ENCODE measurements around the gene HGS.
A peak's percentile ranks its signal among the peaks of the same experiment; 100 is the strongest.

The HGS gene

DNA sequence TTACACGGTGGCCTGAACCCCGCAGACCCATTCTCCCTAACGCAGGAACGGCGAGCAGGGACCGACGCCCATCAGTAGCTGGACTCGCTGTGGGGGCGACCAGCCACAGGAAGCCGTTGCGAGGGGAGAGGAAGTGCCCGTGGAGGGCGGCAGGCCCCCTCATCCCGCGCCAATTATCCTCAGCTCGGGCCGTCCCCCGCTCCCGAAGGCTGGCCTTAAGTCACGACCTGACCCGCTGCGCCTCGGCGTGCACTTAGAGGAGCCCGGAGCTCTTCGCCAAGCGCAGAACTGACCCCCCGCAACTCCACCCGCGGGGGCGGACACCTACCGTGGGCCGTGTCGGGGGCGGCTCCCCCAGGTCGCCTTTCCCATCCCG lies 615 bp upstream of the HGS start:
- DNase-seq (ENCODE audit: low read depth in 3 of 3, low spot score in 1 of 3), result no peak

DNA sequence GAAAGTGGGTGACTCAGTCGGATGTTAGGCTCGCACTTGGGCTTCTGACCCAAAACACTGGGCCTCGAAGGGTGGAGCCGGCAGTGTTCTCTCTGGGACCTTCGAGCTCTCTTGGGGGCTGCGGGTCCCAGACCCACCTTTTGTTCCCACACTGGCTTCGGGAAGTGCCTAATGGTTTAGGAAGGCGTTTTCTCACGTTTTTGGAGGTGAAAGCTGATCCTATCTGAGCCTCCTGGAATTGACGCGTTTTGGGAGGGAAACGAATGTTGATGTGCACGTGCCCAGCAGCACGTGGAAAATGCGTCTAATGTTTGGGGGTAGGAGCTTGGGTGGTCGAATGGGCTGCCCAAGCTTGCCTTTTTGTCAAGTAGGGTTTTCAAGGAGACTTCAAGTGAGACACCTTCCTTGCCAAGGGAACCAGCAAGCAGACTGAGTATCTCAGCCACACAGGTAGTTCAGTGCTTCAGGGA lies 666 bp downstream of the HGS start:
- DNase-seq (ENCODE audit: low read depth in 3 of 3, low spot score in 1 of 3), result no peak

DNA sequence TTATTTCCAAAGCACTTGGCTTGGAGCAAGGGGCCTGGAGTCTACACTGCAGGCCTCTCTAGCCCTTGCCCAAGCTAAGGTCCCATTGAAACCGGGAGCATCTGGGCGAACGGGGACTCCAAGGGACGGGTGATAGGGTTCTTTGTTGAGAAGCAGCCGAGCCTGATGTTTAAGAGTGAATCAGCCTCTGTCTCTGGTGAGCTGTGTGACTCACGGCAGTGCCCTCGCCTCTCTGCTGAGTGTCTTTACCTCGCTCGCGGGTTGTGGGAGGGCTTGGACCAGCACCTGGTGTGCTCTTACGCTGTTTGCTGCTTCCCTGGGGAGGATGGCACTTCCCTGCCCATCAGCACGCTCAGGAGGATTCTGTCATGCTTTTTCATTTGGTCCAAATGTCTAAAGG lies 1.3 kb downstream of the HGS start:
- DNase-seq (ENCODE audit: low read depth in 3 of 3, low spot score in 1 of 3), result no peak

DNA sequence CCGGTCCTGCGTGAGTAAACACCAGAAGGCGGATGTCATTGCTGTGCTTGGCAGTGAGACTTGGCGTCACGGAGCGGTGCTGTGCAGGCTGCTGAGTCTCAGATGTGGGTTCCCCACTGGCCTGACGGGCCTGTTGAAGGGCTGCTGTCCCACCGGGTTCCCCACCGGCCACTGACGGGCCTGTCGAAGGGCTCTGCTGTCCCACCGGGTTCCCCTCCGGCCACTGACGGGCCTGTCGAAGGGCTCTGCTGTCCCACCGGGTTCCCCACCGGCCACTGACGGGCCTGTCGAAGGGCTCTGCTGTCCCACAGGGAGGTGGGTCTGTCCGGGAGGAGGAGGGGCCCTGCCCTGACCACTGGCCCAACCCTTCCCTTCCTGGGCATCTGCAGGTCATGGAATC lies 2.8 kb downstream of the HGS start:
- DNase-seq (ENCODE audit: low read depth in 3 of 3, low spot score in 1 of 3), result no peak

DNA sequence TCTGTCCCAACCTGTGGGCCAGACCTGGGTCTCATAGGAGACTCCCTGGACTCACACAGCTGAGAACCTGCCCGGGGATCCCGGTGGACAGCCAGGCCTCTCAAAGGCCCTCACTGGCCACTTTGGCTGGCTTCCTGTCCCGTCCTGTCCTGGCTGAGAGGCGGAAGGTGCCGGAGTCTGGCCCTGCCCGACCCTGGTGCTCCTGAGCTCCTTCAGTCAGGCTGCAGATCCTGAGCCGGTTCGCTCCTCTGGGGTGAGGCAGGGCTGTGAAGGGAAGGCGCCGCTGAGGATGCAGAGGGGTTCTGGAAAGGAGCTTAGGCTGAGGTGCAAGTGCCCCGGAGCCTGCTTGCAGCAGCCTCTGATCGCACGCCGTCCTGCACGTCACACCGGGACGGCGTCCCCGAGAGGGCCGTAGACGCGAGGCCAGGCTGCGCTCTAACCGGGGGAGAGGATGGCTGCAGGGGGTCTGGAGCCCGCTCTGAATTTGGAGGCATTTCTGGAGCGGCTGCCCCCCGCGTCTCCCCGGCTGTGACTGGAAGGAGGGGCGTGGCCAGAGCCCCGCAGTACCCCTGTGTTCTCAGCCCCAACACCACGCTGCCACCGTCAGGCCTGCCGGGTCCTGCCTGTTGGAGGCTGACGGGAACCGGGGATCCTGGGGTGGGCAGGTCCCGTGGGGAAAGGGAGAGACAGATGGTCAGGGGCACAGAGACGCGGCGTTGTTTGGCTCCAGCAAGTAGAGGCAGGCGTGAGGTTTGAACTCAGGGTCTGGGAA lies 4.1 kb downstream of the HGS start:
- DNase-seq (ENCODE audit: low read depth in 3 of 3, low spot score in 1 of 3), result no peak

DNA sequence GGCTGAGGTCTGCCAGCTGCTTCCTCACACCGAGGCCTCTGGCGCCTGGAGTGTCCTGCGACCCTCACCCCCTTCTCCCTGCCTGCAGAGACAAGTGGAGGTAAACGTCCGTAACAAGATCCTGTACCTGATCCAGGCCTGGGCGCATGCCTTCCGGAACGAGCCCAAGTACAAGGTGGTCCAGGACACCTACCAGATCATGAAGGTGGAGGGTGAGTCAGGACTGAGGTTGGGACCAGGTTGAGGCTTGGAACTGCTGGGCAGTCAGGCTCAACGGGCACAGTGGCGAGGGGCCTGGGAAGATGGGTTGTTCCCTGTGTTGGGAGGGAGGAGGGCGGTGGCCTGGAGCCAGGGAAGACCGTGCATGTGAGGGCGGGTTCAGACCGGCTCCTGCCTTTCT lies 4.8 kb downstream of the HGS start:
- no peak for DNase-seq (ENCODE audit: low read depth in 3 of 3, low spot score in 1 of 3)

DNA sequence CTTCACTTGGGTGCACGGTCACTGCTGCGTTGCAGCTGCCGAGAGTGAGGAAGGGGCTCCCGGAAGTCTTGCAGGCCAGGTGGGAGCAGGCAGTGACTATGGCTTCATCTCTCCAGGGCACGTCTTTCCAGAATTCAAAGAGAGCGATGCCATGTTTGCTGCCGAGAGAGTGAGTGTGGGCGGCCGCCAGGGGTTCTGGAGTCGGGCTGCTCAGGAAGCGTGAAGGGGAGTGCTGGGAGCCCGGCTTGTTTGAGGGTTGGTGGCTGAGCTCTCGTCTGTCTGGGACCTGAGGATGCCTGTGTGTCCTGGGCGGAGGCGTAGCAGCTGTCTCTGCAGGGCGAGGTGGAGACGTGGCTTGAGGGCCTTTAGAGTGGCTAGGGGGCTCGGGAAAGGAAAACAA lies 6.3 kb downstream of the HGS start:
- no peak for DNase-seq (ENCODE audit: low read depth in 3 of 3, low spot score in 1 of 3)

DNA sequence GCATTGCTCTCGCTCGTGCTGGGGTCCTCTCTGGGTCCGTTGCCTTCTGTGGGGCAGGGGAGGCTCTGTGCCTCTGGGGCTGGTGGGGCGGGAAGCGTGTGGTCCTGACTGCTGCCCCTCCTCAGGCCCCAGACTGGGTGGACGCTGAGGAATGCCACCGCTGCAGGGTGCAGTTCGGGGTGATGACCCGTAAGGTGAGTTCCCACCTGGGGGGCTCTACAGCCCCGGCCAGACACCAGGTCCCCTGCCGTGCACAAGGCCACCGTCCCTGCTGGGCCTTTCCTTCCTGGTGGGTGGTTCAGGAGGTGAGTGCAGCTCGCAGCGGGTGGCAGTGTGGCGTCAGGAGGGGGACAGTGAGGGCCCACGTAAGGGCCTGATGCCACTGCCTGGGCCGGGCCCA lies 6.7 kb downstream of the HGS start:
- no peak for DNase-seq (ENCODE audit: low read depth in 3 of 3, low spot score in 1 of 3)

DNA sequence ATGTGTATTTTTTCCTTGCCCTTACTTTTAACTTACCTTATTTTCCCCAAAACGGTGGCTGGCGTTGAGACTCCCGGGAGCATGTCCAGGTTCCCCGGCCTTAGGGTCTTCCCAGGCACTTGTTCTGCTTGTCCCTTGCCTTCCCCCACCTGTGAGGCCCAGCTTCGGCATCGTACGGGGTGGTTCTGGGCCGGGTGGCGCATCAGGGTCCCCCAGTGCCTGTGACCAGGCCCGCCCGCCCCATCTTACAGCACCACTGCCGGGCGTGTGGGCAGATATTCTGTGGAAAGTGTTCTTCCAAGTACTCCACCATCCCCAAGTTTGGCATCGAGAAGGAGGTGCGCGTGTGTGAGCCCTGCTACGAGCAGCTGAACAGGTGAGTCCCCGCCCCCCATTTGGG lies 7.4 kb downstream of the HGS start:
- no peak for DNase-seq (ENCODE audit: low read depth in 3 of 3, low spot score in 1 of 3)

DNA sequence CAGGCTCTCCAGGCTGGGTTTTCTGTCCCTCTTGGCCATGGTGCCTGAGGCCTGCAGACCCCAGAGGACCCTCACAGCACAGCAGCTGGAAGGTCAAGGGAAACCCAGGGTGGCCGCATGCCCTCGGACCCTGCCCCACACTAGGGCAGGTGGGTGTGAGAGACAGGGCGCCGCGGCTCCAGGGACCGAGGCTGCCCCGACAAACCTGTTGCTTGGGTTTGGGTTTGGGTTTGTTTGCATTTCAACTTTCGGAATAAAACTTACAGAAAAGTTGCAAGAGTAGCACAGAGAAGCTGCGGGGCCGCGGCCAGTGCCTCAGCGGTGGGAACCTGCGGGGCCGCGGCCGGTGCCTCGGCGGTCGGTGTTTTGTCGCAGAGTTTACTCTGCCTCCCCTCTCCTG lies 7.8 kb downstream of the HGS start:
- no peak for DNase-seq (ENCODE audit: low read depth in 3 of 3, low spot score in 1 of 3)

DNA sequence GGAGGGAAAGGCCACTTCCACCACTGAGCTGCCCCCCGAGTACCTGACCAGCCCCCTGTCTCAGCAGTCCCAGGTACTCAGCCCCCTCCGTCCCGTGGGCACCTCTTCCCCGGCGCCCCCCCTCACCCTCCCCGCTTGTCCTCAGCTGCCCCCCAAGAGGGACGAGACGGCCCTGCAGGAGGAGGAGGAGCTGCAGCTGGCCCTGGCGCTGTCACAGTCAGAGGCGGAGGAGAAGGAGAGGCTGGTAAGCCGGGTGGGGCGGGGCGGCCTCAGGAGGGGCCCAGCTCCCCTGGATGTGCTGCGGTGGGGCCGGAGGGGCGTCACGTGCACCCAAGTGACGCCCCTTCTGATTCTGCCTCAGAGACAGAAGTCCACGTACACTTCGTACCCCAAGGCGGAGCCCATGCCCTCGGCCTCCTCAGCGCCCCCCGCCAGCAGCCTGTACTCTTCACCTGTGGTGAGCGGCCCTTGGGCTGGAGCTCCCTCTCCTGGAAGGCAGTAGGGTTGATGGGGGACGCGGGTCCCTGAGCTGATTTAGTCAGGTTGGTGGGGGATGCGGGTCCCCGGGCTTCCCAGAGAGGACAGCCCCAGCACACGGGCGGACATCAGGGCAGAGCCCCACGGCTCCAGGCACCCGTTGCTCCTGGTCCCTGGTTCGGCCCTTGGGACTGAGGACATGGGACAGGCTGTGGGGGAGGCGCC lies 9.8 kb downstream of the HGS start:
- no peak for DNase-seq (ENCODE audit: low read depth in 3 of 3, low spot score in 1 of 3)

DNA sequence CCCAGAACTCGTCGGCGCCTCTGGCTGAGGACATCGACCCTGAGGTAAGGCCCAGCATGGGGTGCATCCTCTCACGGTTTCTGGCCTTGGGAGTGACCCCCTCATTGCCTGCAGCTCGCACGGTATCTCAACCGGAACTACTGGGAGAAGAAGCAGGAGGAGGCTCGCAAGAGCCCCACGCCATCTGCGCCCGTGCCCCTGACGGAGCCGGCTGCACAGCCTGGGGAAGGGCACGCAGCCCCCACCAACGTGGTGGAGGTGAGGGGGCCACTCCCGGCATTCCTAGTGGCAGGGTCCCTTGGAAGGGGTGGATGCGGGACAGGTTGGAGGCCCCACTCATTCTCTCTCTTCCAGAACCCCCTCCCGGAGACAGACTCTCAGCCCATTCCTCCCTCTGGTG lies 11.0 kb downstream of the HGS start:
- DNase-seq (ENCODE audit: low read depth in 3 of 3, low spot score in 1 of 3), result no peak

DNA sequence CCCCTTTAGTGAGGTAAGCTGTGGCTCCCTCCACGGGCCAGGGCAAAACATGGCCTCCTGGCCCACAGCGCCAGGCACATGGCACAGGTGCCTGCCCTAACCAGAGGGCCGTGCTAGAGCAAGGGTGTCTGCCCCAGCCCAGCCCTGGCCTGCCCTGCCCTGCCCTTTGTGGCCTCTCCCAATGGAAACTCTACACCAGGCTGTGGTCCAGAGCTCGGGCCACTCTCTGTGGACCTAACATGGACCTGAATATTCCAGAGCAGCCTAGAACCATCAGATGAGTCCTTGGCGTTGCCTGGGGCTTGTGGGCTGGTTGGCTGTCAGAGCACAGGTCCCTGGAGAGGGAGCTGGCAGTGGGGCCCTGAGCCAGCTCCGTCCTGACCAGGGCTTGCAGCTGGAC lies 11.4 kb downstream of the HGS start:
- DNase-seq (ENCODE audit: low read depth in 3 of 3, low spot score in 1 of 3), result no peak

DNA sequence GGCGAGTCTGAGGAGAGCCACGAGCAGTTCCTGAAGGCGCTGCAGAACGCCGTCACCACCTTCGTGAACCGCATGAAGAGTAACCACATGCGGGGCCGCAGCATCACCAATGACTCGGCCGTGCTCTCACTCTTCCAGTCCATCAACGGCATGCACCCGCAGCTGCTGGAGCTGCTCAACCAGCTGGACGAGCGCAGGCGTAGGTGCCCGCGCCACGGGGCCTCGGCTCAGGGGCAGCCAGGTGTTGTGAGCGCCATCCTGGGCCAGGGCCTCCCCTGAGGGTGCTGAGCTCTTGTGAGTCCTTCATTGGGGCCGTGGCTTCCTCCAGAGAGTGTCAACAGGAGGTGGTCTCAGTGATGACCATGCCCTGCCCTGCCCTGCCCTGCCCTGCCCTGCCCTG lies 12.0 kb downstream of the HGS start:
- DNase-seq (ENCODE audit: low read depth in 3 of 3, low spot score in 1 of 3), result no peak

DNA sequence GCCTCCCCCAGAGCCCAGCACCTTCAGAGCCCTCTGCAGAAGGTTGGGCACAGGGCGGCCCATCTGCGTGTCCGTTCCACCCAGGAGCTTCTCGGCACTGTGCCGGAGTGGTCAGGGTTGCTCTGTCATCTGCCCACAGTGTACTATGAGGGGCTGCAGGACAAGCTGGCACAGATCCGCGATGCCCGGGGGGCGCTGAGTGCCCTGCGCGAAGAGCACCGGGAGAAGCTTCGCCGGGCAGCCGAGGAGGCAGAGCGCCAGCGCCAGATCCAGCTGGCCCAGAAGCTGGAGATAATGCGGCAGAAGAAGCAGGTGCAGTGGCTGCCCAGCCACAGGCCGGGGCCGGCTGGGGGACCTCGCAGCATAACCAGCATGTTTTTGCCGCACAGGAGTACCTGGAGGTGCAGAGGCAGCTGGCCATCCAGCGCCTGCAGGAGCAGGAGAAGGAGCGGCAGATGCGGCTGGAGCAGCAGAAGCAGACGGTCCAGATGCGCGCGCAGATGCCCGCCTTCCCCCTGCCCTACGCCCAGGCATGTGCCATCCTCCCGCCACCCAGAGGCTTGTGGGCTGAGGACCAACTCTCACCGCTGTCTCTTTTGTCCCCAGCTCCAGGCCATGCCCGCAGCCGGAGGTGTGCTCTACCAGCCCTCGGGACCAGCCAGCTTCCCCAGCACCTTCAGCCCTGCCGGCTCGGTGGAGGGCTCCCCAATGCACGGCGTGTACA lies 12.6 kb downstream of the HGS start:
- no peak for DNase-seq (ENCODE audit: low read depth in 3 of 3, low spot score in 1 of 3)

DNA sequence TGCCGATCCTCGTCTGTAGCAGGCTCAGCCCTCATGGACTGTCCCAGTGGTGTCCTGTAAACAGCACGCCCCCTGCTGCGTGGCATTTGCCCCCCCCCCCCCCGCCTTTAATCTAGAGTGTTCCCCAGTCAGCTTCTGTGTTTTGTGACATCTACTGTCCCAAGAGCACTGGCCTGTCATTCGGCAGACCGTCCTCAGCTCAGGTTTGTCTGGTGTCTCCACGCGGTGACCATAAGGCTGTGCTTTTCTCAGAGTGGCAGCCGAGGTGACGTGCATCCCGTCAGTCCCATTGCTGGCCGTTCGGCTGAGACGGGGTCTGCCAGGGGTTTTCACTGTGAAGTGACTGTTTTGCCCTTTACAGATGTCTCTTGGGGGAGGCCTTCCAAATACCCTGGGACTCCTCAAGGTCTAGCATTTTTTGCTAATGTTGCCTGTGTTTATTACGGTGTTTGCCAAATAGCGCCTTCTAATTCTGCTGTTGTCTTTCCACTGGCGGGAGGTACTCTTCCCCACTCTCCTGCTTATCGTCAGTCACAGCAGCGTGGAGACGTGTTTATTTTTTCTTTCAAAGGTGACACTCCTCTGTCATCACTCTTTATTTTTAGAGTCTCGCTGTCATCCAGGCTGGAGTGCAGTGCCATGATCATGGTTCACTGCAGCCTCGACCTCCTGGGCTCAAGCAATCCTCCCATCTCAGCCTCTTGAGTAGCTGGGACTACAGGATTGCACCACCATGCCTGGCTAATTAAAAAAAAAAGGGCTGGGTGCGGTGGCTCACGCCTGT lies 13.6 kb downstream of the HGS start:
- no peak for DNase-seq (ENCODE audit: low read depth in 3 of 3, low spot score in 1 of 3)

DNA sequence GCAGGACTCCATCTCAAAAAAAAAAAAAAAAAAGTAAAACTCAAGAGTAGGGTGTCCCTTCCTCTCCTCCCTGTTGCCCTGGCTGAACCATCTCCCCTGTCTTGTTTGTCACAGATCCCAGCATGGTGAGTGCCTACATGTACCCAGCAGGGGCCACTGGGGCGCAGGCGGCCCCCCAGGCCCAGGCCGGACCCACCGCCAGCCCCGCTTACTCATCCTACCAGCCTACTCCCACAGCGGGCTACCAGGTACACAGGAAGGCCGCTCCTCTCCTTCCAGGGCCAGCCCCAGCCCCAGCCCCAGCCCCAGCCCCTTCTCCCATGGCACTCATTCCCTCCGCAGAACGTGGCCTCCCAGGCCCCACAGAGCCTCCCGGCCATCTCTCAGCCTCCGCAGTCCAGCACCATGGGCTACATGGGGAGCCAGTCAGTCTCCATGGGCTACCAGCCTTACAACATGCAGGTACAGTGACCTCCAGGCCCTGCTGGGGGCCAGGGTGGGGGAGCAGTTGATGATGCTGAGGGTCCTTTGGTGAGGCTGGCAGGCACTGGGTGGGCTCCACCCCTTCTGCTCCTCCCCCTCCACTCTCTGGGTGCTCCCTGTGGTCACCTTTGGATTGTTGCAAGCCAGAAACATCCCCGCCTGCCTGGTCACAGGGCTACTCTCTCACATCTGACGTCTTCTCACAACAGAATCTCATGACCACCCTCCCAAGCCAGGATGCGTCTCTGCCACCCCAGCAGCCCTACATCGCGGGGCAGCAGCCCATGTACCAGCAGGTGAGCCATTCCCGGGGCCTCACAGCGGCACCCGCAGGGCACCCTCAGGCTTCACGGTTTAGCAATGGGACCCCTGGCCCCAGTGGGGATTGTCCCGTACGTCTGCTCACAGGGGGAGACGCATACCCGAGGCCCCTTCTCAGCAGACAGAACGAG lies 16.8 kb downstream of the HGS start:
- no peak for DNase-seq (ENCODE audit: low read depth in 3 of 3, low spot score in 1 of 3)

DNA sequence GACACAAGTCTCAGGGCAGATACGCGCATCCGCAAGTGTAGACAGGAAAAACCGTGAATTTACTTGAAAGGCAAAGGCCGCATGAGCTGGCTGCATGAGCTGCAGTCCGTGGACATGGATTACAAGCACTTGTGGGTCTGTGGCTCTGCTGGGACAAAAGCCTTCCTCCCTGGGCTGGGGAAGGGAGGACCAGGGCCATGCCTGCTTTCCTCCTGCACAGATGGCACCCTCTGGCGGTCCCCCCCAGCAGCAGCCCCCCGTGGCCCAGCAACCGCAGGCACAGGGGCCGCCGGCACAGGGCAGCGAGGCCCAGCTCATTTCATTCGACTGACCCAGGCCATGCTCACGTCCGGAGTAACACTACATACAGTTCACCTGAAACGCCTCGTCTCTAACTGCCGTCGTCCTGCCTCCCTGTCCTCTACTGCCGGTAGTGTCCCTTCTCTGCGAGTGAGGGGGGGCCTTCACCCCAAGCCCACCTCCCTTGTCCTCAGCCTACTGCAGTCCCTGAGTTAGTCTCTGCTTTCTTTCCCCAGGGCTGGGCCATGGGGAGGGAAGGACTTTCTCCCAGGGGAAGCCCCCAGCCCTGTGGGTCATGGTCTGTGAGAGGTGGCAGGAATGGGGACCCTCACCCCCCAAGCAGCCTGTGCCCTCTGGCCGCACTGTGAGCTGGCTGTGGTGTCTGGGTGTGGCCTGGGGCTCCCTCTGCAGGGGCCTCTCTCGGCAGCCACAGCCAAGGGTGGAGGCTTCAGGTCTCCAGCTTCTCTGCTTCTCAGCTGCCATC lies 17.7 kb downstream of the HGS start:
- DNase-seq (ENCODE audit: low read depth in 3 of 3, low spot score in 1 of 3), result no peak

DNA sequence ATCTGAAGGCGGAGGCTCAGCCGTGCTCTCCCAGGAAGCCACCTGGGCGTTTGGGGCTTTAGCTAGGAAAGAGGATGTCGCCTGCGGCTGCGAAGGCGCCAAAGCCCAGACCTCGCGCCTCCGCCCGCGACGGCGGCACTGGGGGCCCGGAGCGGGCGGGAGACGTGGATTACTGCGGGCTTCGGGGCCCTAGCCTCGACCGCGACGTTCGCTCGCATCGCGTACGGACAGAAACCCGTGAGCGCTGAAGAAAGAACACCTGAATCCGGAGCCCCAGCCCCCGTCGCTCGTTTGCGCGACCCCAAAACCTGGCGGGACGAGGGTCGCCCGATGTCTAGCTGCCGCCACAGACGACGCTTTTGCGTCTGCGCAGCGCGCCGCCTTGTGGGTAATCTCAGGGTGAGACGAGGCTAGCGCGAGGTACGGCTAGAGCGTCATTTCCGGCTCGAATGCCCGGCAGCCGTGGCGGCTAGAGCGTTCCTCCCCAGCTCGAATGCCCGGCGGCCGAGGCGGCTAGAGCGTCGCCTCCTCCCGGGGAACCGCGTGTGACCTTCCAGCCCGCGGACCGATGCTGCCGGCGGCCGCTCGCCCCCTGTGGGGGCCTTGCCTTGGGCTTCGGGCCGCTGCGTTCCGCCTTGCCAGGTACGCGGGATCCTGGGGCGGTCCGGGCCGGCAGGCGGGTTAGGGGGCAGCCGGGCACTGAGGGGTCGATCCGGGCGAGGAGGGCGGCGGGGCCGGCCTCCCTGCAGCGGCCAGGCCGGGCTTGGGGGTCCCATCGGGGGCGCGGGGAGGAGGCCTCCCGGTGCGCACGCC lies 19.3 kb downstream of the HGS start, which contains the start of gene MRPL12:
MRPL12 (plus strand) TSS at position 434 of the 813 bp plus-strand sequence; CDS start at position 569, 135 bp downstream.
- peak; percentile 62 to 77 (median 66) for DNase-seq (ENCODE audit: low read depth in 3 of 3, low spot score in 1 of 3)

Data from stimulated activated CD4-positive, alpha-beta T cell treated with anti-CD3 and anti-CD28 coated beads, TNF-alpha, amount 100 ng/mL, for 1 hour (primary cell).